Liver (tissue), 3 donors: ENCODE measurements around the gene UBR4.
A peak's percentile ranks its signal among the peaks of the same experiment; 100 is the strongest.

ENCODE experiments used
- NR2F2 ChIP-seq: IDR thresholded peaks from 2 replicates; pipeline ENCODE4 v1.6.1; 2016; ENCODE audit warnings: antibody characterized with exemption
- RAD21 ChIP-seq, 2 donors: IDR thresholded peaks; 2 replicates each; pipeline ENCODE4 v1.6.1; 2016; ENCODE audit warnings: antibody characterized with exemption in 2 of 2, mild to moderate bottlenecking in 2 of 2
- TF ChIP-seq, protein P1 (sequence below): fragments of 150-350 bp; IDR thresholded peaks from 2 replicates; pipeline ENCODE4 v1.5.1; 2017; ENCODE audit warnings: improper control_type of control experiment, low read depth, low read length; ENCODE audit not compliant: missing input control
- donor health status: healthy.
- donor health status: healthy.

DNA sequence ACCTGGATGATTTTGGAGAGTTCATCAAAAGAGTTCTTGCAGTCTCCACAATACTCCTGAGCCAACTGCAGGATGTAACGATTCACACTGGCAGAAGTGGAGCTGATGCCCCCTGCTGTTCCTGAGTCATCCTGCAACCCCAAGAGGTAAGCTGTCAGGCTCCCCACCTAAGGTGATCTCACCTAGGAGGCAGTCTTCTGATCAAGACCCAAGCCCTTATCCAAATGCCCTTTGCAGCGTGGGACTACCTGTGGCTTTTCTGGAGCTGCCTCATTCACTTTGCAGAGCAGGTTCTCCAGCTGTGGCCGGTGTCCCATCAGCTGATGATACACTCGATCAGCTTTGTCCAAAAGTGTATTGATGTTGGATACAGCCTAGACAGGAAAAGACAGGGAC is 96.4 kb downstream of the UBR4 start:
- TF ChIP-seq, protein P1, sequence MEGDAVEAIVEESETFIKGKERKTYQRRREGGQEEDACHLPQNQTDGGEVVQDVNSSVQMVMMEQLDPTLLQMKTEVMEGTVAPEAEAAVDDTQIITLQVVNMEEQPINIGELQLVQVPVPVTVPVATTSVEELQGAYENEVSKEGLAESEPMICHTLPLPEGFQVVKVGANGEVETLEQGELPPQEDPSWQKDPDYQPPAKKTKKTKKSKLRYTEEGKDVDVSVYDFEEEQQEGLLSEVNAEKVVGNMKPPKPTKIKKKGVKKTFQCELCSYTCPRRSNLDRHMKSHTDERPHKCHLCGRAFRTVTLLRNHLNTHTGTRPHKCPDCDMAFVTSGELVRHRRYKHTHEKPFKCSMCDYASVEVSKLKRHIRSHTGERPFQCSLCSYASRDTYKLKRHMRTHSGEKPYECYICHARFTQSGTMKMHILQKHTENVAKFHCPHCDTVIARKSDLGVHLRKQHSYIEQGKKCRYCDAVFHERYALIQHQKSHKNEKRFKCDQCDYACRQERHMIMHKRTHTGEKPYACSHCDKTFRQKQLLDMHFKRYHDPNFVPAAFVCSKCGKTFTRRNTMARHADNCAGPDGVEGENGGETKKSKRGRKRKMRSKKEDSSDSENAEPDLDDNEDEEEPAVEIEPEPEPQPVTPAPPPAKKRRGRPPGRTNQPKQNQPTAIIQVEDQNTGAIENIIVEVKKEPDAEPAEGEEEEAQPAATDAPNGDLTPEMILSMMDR: peak; percentile 34
- TF ChIP-seq RAD21 (IDR thresholded peaks at IDR 0.05): peak; percentile 63 to 74
- no peak for TF ChIP-seq NR2F2
